Measurements from ENCODE around the gene AFF3. TPM values are rescaled to one million over a fixed set of nuclear protein-coding genes. Genes with fewer than 3 reads are reported as not detected.

Gene AFF3
- total RNA-seq, 6 experiments from 2014 or later, result 1.3 to 7.3 (median 6.4) TPM

GRCh38 chr2:100043081-100043890 is 99.1 kb downstream of the AFF3 start:
- no peaks in the 10 kb centered on the region for H3K36me3 ChIP-seq
- TF ChIP-seq CTCF (IDR thresholded peaks at IDR 0.05) (no peak), POLR2A (IDR thresholded peaks at IDR 0.05) (no peak)
- H3K4me1 ChIP-seq, result no peaks in the 10 kb centered on the region
- H3K9me3 ChIP-seq, result no peaks in the 10 kb centered on the region
- ATAC-seq (no peak), DNase-seq (no peak)
- H3K27ac ChIP-seq, result no peak overlapping the region
- no peaks in the 10 kb centered on the region for H3K27me3 ChIP-seq
- 77% methylated on average over 7 of the region's 7 CpGs for WGBS (ENCODE audit: insufficient coverage, low coverage, low lambda C conversion rate, missing lambda C conversion rate)
- no peak overlapping the region for H3K4me3 ChIP-seq
- intact Hi-C loops (cut with DNase I), result no loop called here

GRCh38 chr2:100042562-100042961 is 99.8 kb downstream of the AFF3 start:
- no peak for DNase-seq

GRCh38 chr2:100041946-100042345 is 100.4 kb downstream of the AFF3 start:
- no peak overlapping the region for H3K4me3 ChIP-seq
- no peaks in the 10 kb centered on the region for H3K4me1 ChIP-seq
- no peaks in the 10 kb centered on the region for H3K27me3 ChIP-seq
- 81% methylated on average over 11 of the region's 12 CpGs for WGBS (ENCODE audit: insufficient coverage, low coverage, low lambda C conversion rate, missing lambda C conversion rate)
- no peak for TF ChIP-seq CTCF (IDR thresholded peaks at IDR 0.05)
- no peak for TF ChIP-seq POLR2A (IDR thresholded peaks at IDR 0.05)
- intact Hi-C loops (cut with DNase I), result no loop called here
- no peaks in the 10 kb centered on the region for H3K36me3 ChIP-seq
- H3K27ac ChIP-seq, result no peak overlapping the region
- H3K9me3 ChIP-seq, result no peaks in the 10 kb centered on the region
- no peak for ATAC-seq
- DNase-seq, result no peak

More at GRCh38 chr2:100042562-100042961, 99.8 kb downstream of the AFF3 start:
- H3K27ac ChIP-seq, result no peak overlapping the region
- intact Hi-C loops (cut with DNase I), result no loop called here
- no peak for ATAC-seq
- H3K9me3 ChIP-seq, result no peaks in the 10 kb centered on the region
- TF ChIP-seq POLR2A (IDR thresholded peaks at IDR 0.05) (no peak), CTCF (IDR thresholded peaks at IDR 0.05) (no peak)
- H3K36me3 ChIP-seq, result no peaks in the 10 kb centered on the region
- H3K4me1 ChIP-seq, result no peaks in the 10 kb centered on the region
- H3K4me3 ChIP-seq, result no peak overlapping the region
- 76% methylated on average over 3 of the region's 3 CpGs for WGBS (ENCODE audit: insufficient coverage, low coverage, low lambda C conversion rate, missing lambda C conversion rate)
- H3K27me3 ChIP-seq, result no peaks in the 10 kb centered on the region

GRCh38 chr2:100041385-100041784 is 101.0 kb downstream of the AFF3 start:
- intact Hi-C loops (cut with DNase I), result no loop called here
- H3K36me3 ChIP-seq, result no peaks in the 10 kb centered on the region
- no peaks in the 10 kb centered on the region for H3K27me3 ChIP-seq
- no peak for DNase-seq
- H3K4me1 ChIP-seq, result no peaks in the 10 kb centered on the region
- 84% methylated on average over 4 of the region's 4 CpGs for WGBS (ENCODE audit: insufficient coverage, low coverage, low lambda C conversion rate, missing lambda C conversion rate)
- no peak overlapping the region for H3K4me3 ChIP-seq
- ATAC-seq, result no peak
- H3K27ac ChIP-seq, result no peak overlapping the region
- no peak for TF ChIP-seq CTCF (IDR thresholded peaks at IDR 0.05)
- no peak for TF ChIP-seq POLR2A (IDR thresholded peaks at IDR 0.05)
- H3K9me3 ChIP-seq, result no peaks in the 10 kb centered on the region

All from right lobe of liver (tissue), 6 donors.